Activated CD8-positive, alpha-beta T cell treated with anti-CD3 and anti-CD28 coated beads for 36 hours (primary cell): ENCODE measurements around the gene RIPOR1. TPM values are rescaled to one million over a fixed set of nuclear protein-coding genes. Genes with fewer than 3 reads are reported as not detected.

Experiments
- ATAC-seq: fragments of 200-7000 bp; cut with Tn5 transposase; one replicate; pipeline ENCODE4 v1.10.0; 2021; ENCODE audit warnings: mild to moderate bottlenecking, moderate library complexity
- CTCF ChIA-PET: fragments of 350-600 bp; sonication (Branson Sonifier 250); formaldehyde crosslinking; loops from one replicate; lab custom pipeline; 2021; ENCODE audit warnings: antibody characterized with exemption; lab: Charles Lee
- POLR2A ChIA-PET: fragments of 350-600 bp; sonication (Branson Sonifier 250); formaldehyde crosslinking; loops from one replicate; lab custom pipeline; 2021; ENCODE audit warnings: antibody characterized with exemption; lab: Charles Lee
- DNase-seq: peaks from one replicate; pipeline ENCODE4 v3.0.0-alpha.2; 2020
- H3K27ac Mint-ChIP-seq: one replicate; pipeline ENCODE4 v1.8.0; 2021; ENCODE audit warnings: mild to moderate bottlenecking, mixed read lengths
- H3K27me3 Mint-ChIP-seq: one replicate; pipeline ENCODE4 v1.8.0; 2021; ENCODE audit warnings: mixed read lengths
- H3K36me3 Mint-ChIP-seq: one replicate; pipeline ENCODE4 v1.8.0; 2021; ENCODE audit warnings: low read depth, mixed read lengths
- H3K4me1 Mint-ChIP-seq: one replicate; pipeline ENCODE4 v1.8.0; 2021; ENCODE audit warnings: low read depth, mixed read lengths
- H3K4me3 Mint-ChIP-seq: one replicate; pipeline ENCODE4 v1.8.0; 2021; ENCODE audit warnings: mild to moderate bottlenecking, moderate library complexity, mixed read lengths
- H3K9me3 Mint-ChIP-seq: one replicate; pipeline ENCODE4 v1.8.0; 2021; ENCODE audit warnings: mixed read lengths
- intact Hi-C: fragments of 100-400 bp; cut with micrococcal nuclease; formaldehyde crosslinking; loops from one replicate; pipeline ENCODE4 v1.10.0; 2022
- total RNA-seq, 2 experiments: library from RNA; stranded (reverse); gene quantifications; one replicate each; pipeline ENCODE4 v1.2.3, GENCODE V29; 2021
- TF ChIP-seq, protein P1 (sequence below): fragments of 200-600 bp; IDR thresholded peaks from one replicate; pipeline ENCODE4 v1.8.0; 2022; ENCODE audit warnings: antibody characterized with exemption, mild to moderate bottlenecking

Gene RIPOR1
- total RNA-seq, 2 experiments from 2014 or later: 15.7 to 20.0 TPM

DNA sequence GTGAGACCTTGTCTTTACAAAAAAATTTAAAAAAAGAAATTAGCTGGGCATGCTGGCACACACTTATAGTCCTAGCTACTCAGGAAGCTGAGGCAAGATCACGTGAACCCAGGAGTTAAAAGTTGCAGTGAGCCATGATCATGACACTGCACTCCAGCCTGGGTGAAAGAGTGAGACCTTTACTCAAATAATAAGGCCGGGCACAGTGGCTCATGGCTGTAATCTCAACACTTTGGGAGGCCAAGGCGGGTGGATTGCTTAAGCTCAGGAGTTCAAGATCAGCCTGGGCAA is 11.5 kb upstream of the RIPOR1 start:
- H3K4me1 Mint-ChIP-seq: peaks cover 17% of the 10 kb centered on the region
- POLR2A ChIA-PET: interaction anchor here (1.1 to 3.3 kb wide), 3 partner anchors 18 to 151 kb away, joined by 3 to 8 read pairs (median 4); partner anchors contain the start of gene CARMIL2

GRCh38 chr16:67517661-67518423 is 10.8 kb upstream of the RIPOR1 start:
- ChIA-PET CTCF (interaction anchor here (0.6 to 7.4 kb wide), 10 partner anchors 12 to 151 kb away, joined by 3 to 142 read pairs (median 4); partner anchors contain the start of genes ATP6V0D1, C16orf86, CARMIL2 and ENKD1), POLR2A (interaction anchor here (1.1 to 3.3 kb wide), 3 partner anchors 19 to 150 kb away, joined by 3 to 8 read pairs (median 4); partner anchors contain the start of gene CARMIL2)
- DNase-seq (no peak), ATAC-seq (no peak)
- H3K4me1 Mint-ChIP-seq: peaks cover 17% of the 10 kb centered on the region
- H3K27me3 Mint-ChIP-seq: no peaks in the 10 kb centered on the region
- H3K27ac Mint-ChIP-seq: no peak overlapping the region
- H3K4me3 Mint-ChIP-seq: no peak overlapping the region
- intact Hi-C loops: no loop called here
- H3K36me3 Mint-ChIP-seq: no peaks in the 10 kb centered on the region
- no peaks in the 10 kb centered on the region for H3K9me3 Mint-ChIP-seq
- TF ChIP-seq, protein P1, sequence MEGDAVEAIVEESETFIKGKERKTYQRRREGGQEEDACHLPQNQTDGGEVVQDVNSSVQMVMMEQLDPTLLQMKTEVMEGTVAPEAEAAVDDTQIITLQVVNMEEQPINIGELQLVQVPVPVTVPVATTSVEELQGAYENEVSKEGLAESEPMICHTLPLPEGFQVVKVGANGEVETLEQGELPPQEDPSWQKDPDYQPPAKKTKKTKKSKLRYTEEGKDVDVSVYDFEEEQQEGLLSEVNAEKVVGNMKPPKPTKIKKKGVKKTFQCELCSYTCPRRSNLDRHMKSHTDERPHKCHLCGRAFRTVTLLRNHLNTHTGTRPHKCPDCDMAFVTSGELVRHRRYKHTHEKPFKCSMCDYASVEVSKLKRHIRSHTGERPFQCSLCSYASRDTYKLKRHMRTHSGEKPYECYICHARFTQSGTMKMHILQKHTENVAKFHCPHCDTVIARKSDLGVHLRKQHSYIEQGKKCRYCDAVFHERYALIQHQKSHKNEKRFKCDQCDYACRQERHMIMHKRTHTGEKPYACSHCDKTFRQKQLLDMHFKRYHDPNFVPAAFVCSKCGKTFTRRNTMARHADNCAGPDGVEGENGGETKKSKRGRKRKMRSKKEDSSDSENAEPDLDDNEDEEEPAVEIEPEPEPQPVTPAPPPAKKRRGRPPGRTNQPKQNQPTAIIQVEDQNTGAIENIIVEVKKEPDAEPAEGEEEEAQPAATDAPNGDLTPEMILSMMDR: no peak

More for the DNA sequence above, 11.5 kb upstream of the RIPOR1 start:
- intact Hi-C loops: no loop called here
- DNase-seq: no peak
- Mint-ChIP-seq H3K9me3 (no peaks in the 10 kb centered on the region), H3K27ac (no peak overlapping the region), H3K36me3 (no peaks in the 10 kb centered on the region), H3K27me3 (no peaks in the 10 kb centered on the region), H3K4me3 (no peak overlapping the region)
- TF ChIP-seq, protein P1: no peak
- CTCF ChIA-PET: interaction anchor here (0.6 to 7.4 kb wide), 11 partner anchors 9 to 151 kb away, joined by 3 to 142 read pairs (median 4); partner anchors contain the start of genes ATP6V0D1, C16orf86, CARMIL2 and ENKD1
- no peak for ATAC-seq

DNA sequence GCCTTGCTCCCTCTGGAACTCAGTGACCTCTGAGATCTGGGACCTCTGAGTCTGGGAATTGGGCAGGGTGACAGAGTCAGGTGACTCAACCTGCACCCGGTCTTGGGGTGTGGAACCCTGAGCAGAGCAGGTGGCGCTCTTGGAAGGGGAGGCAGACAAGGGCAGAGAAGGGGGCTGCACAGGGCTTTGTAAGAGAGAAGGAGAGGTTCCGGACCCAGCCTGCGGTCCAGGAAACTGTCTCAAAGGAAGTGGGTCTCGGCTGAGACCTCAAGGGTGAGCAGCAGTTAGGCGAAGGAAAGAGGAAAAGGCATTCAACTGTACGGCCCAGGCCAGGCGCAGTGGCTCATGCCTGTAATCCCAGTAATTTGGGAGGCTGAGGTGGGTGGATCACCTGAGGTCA is 10.0 kb upstream of the RIPOR1 start:
- no peaks in the 10 kb centered on the region for H3K9me3 Mint-ChIP-seq
- DNase-seq (no peak), ATAC-seq (no peak)
- no peaks in the 10 kb centered on the region for H3K36me3 Mint-ChIP-seq
- POLR2A ChIA-PET: interaction anchor here (3.3 kb wide), 1 partner anchor 126 kb away, joined by 8 read pairs; the partner anchor contains the start of gene CARMIL2
- H3K27ac Mint-ChIP-seq: no peak overlapping the region
- H3K27me3 Mint-ChIP-seq: no peaks in the 10 kb centered on the region
- H3K4me3 Mint-ChIP-seq: no peak overlapping the region
- TF ChIP-seq, protein P1: no peak
- intact Hi-C loops: no loop called here
- H3K4me1 Mint-ChIP-seq: peaks cover 17% of the 10 kb centered on the region
- CTCF ChIA-PET: interaction anchor here (0.8 to 3.9 kb wide), 3 partner anchors 9 to 124 kb away, joined by 3 to 133 read pairs (median 49); partner anchors contain the start of gene CARMIL2

GRCh38 chr16:67519242-67519641 is 9.4 kb upstream of the RIPOR1 start:
- TF ChIP-seq, protein P1: no peak
- ChIA-PET CTCF (interaction anchor here (0.8 to 5.0 kb wide), 4 partner anchors 10 to 145 kb away, joined by 3 to 154 read pairs (median 91); partner anchors contain the start of genes ACD, C16orf86, CARMIL2 and ENKD1), POLR2A (no interaction called here)
- H3K9me3 Mint-ChIP-seq: no peaks in the 10 kb centered on the region
- DNase-seq (no peak), ATAC-seq (no peak)
- peaks cover 17% of the 10 kb centered on the region for H3K4me1 Mint-ChIP-seq
- no peak overlapping the region for H3K27ac Mint-ChIP-seq
- intact Hi-C loops: no loop called here
- no peaks in the 10 kb centered on the region for H3K36me3 Mint-ChIP-seq
- H3K27me3 Mint-ChIP-seq: no peaks in the 10 kb centered on the region
- H3K4me3 Mint-ChIP-seq: no peak overlapping the region
